SK-N-MC (cell line): ENCODE data around the gene DZIP1L.

Source experiments
- EZH2 ChIP-seq: fragments of 200-600 bp; sonication (generic); IDR thresholded peaks from one replicate; pipeline ENCODE4 v1.6.1; 2017; ENCODE audit warnings: antibody characterized with exemption
- FOXP2 ChIP-seq: optimal IDR thresholded peaks from 2 replicates; pipeline ENCODE3; 2011; ENCODE audit warnings: mild to moderate bottlenecking, moderate library complexity; ENCODE audit not compliant: insufficient read depth; ENCODE audit errors: extremely low read length, control extremely low read depth
- POLR2AphosphoS5 ChIP-seq: IDR thresholded peaks from 2 replicates; pipeline ENCODE4 v1.6.1; 2012; ENCODE audit warnings: mild to moderate bottlenecking, low read depth, low read length, borderline replicate concordance

GRCh38 chr3:138127636-138128365 lies 12.4 kb upstream of the DZIP1L start:
- no peak for TF ChIP-seq POLR2AphosphoS5
- no peak for TF ChIP-seq EZH2
- TF ChIP-seq FOXP2: no peak
